Measurements from ENCODE around the gene LEP.
A peak's percentile ranks its signal among the peaks of the same experiment; 100 is the strongest.

The LEP gene

DNA sequence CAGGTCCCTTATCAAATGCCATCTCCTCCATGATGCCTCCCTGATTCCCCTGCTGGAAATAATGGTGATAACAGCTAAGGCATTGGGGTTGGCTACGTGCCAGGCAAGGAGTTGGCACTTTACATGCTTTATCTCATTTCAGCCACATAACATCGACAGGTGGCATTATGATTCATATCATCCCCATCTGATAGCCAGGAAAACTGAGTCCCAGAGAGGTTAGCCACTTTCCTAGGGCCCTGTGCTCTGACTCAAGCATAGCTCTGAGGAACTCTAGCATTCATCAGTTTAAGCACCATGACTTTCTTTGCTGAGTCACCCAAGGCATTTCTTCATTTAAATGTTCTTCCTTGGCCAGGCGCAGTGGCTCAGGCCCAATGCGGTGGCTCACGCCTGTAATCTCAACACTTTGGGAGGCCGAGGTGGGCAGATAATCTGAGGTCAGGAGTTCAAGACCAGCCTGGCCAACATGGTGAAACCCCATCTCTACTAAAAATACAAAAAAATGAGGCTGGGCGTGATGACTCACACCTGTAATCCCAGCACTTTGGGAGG lies 6.6 kb downstream of the LEP start:
- peak; percentile 15 to 41 for DNase-seq
- TF ChIP-seq GATA1 (IDR thresholded peaks at IDR 0.05; ENCODE audit: low read depth, low read length) (no peak), POLR2A (IDR thresholded peaks at IDR 0.05; ENCODE audit: low read length) (no peak)

DNA sequence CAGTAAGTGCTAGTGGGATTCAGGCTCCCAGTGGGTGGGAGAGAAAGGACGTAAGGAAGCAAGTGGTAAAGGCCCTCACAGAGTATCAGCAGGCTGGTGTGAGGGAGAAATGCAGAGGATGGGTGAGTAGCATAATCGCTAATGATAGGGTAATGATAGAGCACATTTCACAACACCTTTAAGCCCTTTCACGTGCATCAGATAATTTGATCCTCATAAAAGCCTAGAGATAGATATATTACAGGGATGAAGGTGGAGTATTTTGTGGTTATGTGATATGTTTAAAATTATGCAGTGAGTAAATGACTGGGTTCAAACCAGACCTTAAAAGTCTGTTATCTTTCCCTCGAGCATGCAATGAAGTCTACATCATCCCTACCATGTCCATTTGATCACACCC lies 10.3 kb downstream of the LEP start:
- TF ChIP-seq POLR2A (IDR thresholded peaks at IDR 0.05; ENCODE audit: low read length) (no peak), GATA1 (IDR thresholded peaks at IDR 0.05; ENCODE audit: low read depth, low read length) (no peak)

GRCh38 chr7:128253701-128254100 lies 12.6 kb downstream of the LEP start:
- DNase-seq, result no peak
- TF ChIP-seq POLR2A (IDR thresholded peaks at IDR 0.05; ENCODE audit: low read length) (no peak), GATA1 (IDR thresholded peaks at IDR 0.05; ENCODE audit: low read depth, low read length) (no peak)

More for the DNA sequence above, 10.3 kb downstream of the LEP start:
- no peak for DNase-seq

- TF ChIP-seq POLR2A (IDR thresholded peaks at IDR 0.05; ENCODE audit: low read length) (no peak), GATA1 (IDR thresholded peaks at IDR 0.05; ENCODE audit: low read depth, low read length) (no peak)
Observed at GRCh38 chr7:128254470-128254869, 13.4 kb downstream of the LEP start.

DNA sequence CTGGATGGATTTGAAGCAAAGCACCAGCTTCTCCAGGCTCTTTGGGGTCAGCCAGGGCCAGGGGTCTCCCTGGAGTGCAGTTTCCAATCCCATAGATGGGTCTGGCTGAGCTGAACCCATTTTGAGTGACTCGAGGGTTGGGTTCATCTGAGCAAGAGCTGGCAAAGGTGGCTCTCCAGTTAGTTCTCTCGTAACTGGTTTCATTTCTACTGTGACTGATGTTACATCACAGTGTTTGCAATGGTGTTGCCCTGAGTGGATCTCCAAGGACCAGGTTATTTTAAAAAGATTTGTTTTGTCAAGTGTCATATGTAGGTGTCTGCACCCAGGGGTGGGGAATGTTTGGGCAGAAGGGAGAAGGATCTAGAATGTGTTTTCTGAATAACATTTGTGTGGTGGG lies 14.2 kb downstream of the LEP start:
- TF ChIP-seq POLR2A (IDR thresholded peaks at IDR 0.05; ENCODE audit: low read length) (no peak), GATA1 (IDR thresholded peaks at IDR 0.05; ENCODE audit: low read depth, low read length) (no peak)
- DNase-seq, result no peak

More at GRCh38 chr7:128254470-128254869, 13.4 kb downstream of the LEP start:
- DNase-seq, result no peak

DNA sequence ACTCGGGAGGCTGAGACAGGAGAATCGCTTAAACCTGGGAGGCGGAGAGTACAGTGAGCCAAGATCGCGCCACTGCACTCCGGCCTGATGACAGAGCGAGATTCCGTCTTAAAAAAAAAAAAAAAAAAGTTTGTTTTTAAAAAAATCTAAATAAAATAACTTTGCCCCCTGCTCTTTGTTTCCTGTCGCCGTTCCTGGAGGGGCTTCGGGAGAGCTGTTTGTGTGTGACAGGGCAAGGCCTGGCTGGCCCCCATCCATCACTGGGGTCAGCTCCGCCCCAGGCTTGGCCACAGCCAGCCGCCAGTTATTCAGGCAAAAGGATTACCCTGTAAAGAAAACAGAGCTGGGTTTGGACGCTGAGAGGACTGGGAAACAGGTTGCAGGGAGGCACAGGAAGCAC lies 16.4 kb downstream of the LEP start:
- DNase-seq, result no peak
- TF ChIP-seq GATA1 (IDR thresholded peaks at IDR 0.05; ENCODE audit: low read depth, low read length), result no peak
- no peak for TF ChIP-seq POLR2A (IDR thresholded peaks at IDR 0.05; ENCODE audit: low read length)

- TF ChIP-seq POLR2A (IDR thresholded peaks at IDR 0.05; ENCODE audit: low read length) (no peak), GATA1 (IDR thresholded peaks at IDR 0.05; ENCODE audit: low read depth, low read length) (no peak)
Observed at GRCh38 chr7:128259131-128260061, 18.3 kb downstream of the LEP start.

GRCh38 chr7:128260069-128260795 lies 19.2 kb downstream of the LEP start:
- no peak for TF ChIP-seq POLR2A (IDR thresholded peaks at IDR 0.05; ENCODE audit: low read length)
- TF ChIP-seq GATA1 (IDR thresholded peaks at IDR 0.05; ENCODE audit: low read depth, low read length), result no peak
- DNase-seq, result no peak

More at GRCh38 chr7:128259131-128260061, 18.3 kb downstream of the LEP start:
- DNase-seq, result peak; percentile 6 to 41

DNA sequence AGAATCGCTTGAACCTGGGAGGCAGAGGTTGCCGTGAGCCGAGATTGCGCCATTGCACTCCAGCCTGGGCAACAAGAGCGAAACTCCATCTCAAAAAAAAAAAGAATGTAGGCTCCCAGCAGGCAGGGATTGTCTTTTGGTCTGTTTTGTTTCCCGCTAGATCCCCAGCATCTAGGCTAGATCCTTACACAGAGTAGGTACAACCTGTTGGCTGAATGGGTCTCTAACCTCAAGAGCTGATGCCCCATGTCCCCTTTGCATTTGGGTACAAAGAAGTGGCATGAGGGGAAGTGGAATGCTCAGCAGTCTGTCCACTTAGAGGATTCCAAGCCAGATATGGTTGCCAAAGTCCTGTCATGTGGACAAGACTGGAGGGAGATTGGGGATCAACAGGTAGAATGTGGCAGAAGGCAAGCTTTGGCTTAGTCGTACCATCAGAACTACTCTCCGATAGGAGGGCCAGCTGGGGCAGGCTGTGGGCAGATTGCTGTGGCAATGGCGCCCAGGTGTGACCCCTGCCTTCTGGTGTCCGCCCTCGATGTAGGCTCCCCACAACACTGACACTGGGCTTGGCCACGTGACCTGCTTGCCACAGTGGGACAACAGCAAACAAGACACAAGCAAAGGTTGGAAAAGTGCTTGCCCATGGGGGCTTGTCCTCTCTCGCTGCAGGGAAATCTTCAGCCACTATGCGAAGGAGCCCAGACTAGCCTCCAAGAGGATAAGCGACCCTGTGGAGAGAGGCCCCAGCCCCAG lies 21.4 kb downstream of the LEP start:
- TF ChIP-seq GATA1 (IDR thresholded peaks at IDR 0.05; ENCODE audit: low read depth, low read length) (no peak), POLR2A (IDR thresholded peaks at IDR 0.05; ENCODE audit: low read length) (no peak)
- no peak for DNase-seq

DNA sequence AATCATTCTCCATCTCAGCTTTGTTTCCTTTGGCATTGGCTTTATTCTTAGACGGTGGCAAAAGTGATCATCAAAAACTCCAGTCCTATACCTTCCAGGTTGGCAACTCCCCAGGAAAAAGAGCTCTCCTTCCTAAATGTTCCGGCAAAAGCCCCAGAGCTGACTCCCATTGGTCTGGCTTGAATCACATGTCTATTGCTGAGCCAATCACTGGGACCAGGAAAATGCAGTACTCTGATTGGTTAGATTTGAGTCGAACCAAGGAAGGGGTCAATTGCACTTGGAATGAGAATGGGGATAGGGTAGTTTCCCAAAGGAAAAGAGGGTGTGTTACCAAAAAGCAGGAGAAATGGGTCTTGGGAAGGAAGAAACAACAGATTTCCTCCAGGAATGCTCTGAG lies 22.3 kb downstream of the LEP start:
- TF ChIP-seq POLR2A (IDR thresholded peaks at IDR 0.05; ENCODE audit: low read length), result no peak
- no peak for TF ChIP-seq GATA1 (IDR thresholded peaks at IDR 0.05; ENCODE audit: low read depth, low read length)
- no peak for DNase-seq

GRCh38 chr7:128264477-128264876 lies 23.4 kb downstream of the LEP start:
- no peak for DNase-seq
- TF ChIP-seq GATA1 (IDR thresholded peaks at IDR 0.05; ENCODE audit: low read depth, low read length) (no peak), POLR2A (IDR thresholded peaks at IDR 0.05; ENCODE audit: low read length) (no peak)

DNA sequence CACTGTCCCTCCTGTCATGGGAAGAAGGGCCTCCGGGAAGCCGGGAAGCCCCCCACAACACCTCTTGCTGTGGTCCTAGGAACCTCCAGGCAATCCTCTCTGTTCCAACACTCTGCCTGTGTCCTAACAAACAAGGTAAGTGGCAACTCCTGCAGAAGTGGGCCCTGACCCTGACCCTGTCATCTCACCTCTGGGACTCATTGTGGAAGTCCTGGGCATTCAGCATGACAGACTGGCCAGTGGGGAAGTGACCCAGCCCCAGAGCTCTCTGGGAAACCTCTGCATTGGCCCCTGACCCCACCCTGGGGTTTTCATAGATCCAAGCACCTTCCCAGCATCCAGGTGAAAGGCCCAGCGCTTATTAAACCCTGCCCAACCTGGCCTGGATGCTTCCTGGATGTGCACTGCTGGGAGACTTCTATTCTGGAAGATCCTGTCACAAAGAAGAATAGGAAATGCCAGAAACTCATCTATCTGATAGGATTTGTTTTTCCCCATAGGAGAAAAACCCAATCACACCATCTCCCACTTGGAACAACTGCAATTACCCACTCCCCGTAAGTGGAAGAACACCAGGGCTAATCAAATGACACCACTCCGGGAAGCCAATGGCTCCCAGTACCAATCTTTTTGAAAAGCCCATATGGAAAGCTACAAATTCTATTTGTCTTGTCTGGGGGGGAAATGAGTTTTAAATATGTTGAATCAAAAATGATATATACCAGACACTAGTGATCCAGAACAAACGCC lies 24.3 kb downstream of the LEP start:
- DNase-seq, result no peak
- no peak for TF ChIP-seq POLR2A (IDR thresholded peaks at IDR 0.05; ENCODE audit: low read length)

GRCh38 chr7:128265906-128266300 lies 24.8 kb downstream of the LEP start:
- no peak for TF ChIP-seq GATA1 (IDR thresholded peaks at IDR 0.05; ENCODE audit: low read depth, low read length)
- no peak for TF ChIP-seq POLR2A (IDR thresholded peaks at IDR 0.05; ENCODE audit: low read length)
- no peak for DNase-seq
